GM12892 (cell line): ENCODE measurements around the gene CELF2.

Source experiments
- POLR2A ChIP-seq: IDR thresholded peaks from 2 replicates; pipeline ENCODE4 v1.6.1; 2011; ENCODE audit warnings: low read depth, low read length, control low read depth
- POLR2AphosphoS5 ChIP-seq: IDR thresholded peaks from 2 replicates; pipeline ENCODE4 v1.6.1; 2011; ENCODE audit warnings: low read depth, low read length, control low read depth
- TAF1 ChIP-seq: IDR thresholded peaks from 2 replicates; pipeline ENCODE4 v1.6.1; 2011; ENCODE audit warnings: low read depth, mild to moderate bottlenecking, control low read depth, low read length, borderline replicate concordance

DNA sequence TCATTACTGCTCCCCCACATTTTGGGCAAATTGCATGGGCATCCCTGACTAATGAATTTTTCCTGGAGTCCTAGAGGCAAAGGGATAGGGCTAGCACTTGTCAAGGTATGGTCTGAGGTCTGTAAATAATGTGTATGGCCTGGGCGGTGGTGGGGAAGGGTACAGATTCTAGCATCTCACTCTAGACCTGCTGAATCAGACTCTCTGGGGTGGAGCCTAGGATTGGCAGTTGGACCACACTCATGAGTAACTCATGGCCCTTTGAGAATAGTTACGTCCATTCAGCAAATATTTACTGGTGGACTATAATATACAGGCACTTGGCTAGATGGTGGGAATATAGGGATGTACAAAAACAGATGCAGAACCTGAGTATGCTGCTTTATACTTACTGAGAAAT is 118.0 kb downstream of the CELF2 start:
- TF ChIP-seq POLR2A: no peak
- TF ChIP-seq TAF1: no peak
- no peak for TF ChIP-seq POLR2AphosphoS5
